COLO668 (cell line): ENCODE data around the gene KANK2.

ENCODE experiments used
- DNase-seq: peaks from one replicate; lab custom pipeline; 2025; ENCODE audit not compliant: unreplicated experiment; lab: John Stamatoyannopoulos, UW

The KANK2 gene

GRCh38 chr19:11197291-11198174 lies at the start of gene KANK2:
Gene KANK2, minus strand, starts transcription at chr19:11197545. Its CDS starts 3,034 bp downstream, at chr19:11194511.
- peak; percentile 95 for DNase-seq

GRCh38 chr19:11246941-11247340 lies 49.6 kb upstream of the KANK2 start:
- DNase-seq: no peak

GRCh38 chr19:11244846-11245589 lies 47.7 kb upstream of the KANK2 start:
- no peak for DNase-seq

GRCh38 chr19:11243798-11244169 lies 46.4 kb upstream of the KANK2 start:
- DNase-seq: no peak

- DNase-seq: peak; percentile 70
Measured at GRCh38 chr19:11242864-11243797, 45.8 kb upstream of the KANK2 start.

- no peak for DNase-seq
Measured at GRCh38 chr19:11242025-11242424, 44.7 kb upstream of the KANK2 start.

- no peak for DNase-seq
Measured at GRCh38 chr19:11240008-11240444, 42.7 kb upstream of the KANK2 start.

- no peak for DNase-seq
Measured at GRCh38 chr19:11239377-11240000, 42.1 kb upstream of the KANK2 start, which contains the start of gene ANGPTL8. Gene ANGPTL8, plus strand, starts transcription at chr19:11239619. Its CDS starts 19 bp downstream, at chr19:11239638.

DNA sequence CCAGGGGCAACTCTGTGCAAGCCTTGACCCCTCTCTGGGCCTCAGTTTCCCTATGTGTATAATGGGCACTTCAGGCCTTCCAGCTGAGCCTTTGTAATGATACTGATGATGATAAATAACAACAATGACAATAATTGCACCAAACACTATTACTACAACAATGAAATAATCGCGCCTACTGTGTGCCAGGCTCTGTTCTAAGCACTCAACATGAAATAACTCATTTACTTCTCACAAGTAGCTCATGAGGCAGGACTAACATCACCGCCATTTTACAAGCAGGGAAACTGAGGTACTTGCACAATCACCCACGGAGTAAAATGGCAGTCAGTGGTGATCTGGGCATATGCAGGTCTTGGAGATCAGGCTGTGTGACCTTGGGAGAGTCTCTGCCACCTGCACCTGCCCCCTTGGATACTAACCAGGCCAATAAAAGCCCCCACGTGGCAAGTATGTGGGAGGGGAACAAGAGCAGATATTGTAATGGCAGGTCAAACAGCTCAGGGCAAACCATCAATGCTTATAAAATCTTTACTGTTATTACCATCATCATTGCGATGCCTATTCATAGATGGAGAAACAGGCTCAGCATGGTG lies 41.5 kb upstream of the KANK2 start:
- DNase-seq: no peak

DNA sequence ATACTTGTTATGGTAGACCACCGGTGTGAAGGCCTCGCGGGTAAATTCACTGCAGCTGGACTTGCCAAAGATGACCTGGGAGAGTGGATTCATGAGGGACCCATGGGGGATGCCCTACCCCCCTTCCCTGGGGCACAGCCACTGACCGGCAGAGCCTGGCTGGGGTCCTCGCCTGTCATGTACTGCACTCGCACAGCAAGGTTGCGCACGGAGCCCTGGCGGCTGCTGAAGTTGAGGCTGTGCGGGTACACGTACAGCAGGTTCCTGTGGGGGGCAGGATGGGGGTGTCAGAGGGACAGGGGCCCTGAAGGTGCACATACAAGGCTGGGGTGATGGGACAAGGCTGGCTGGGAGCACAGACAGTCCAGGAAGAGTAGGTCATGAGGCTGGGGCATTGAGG lies 40.7 kb upstream of the KANK2 start:
- no peak for DNase-seq

DNA sequence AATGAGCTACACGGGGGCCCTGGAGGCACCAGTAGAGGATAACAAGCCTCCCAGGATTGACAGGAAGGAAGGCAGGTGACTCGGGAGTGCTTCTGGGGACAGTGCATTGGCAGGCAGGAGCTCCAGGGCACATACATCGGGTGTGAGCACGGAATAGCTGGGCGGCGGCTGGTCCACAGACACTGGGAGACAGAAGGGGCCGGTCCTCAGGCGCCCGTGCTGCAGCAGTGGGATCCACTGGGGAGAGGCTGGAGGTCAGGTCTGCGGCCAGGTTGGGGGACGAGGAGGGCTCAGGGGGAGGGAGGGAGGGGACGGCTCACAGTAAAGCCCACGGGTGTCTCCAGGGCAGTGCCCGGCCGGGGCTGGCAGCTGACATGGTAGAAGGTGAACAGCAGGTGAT lies 40.0 kb upstream of the KANK2 start:
- no peak for DNase-seq

GRCh38 chr19:11236324-11237301 lies 39.3 kb upstream of the KANK2 start:
- DNase-seq: no peak

- no peak for DNase-seq
Measured at GRCh38 chr19:11234486-11235075, 37.2 kb upstream of the KANK2 start.

DNA sequence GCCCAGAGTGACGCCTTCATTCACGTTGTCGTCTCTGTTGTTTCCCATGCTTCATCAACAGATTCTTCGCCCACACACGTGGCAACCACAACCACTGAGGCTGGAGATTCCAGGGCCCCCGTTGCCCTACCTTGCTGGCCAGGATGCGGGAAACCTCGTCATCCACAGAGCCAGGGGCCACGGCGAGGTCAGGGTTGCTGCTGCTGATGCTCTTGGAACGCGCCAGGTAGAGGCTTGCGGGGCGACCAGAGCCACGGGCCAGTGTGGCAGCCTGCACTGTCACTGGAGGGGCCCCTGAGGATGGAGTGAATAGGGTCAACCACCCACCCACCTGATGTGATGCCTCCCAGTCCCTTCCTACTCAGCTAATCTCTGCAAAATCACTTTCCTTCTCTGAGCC lies 35.7 kb upstream of the KANK2 start:
- DNase-seq: no peak

DNA sequence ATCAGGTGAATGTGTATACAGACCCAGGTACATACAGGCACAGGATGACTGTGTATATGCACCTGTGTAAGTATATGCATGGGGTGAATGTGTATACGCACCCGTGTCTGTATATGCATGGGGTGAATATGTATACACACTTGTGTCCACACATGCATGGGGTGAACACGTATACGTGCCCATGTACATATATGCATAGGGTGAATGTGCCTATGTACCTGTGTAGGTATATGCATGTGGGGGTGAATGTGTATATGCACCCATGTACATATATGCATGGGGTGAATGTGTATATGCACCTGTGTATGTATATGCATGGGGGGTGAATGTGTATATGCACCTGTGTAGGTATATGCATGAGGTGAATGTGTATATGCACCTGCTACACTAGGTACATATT lies 35.2 kb upstream of the KANK2 start:
- no peak for DNase-seq

DNA sequence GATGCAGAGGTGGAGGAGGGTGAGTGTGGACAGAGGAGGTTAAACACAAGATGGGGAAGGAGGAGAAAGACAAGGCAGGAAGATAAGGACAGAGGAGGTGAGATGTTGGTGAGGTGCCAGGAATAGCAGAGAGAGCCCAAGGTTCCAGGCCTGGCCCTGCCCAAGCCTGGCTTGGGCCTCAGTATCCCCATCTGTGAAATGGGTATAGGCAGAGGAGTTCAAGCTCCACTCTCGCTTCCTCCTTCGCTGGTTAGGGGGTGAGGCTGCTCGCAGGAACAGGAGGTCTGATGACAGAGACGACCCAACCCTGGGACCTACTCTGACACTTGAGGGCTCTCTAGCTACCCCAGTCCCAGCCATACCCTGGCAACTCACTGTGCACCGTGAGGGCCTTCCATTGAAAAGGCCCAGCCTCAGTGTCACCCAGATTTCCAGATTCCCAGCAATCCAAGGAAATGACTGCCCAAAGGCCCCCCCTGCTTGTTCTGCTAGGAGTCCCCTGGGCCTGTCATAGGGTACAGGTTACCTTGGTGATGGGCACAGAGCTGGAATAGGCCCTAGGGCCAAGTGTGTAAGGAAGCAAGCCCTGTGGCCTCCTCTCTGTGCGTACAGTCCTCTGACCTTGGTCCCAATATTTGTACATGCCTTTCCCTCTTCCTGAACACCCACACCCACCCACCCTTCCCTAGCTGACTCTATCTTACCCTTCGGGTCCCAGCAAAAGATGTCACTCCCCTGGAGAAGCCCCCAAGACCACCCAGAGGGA lies 33.5 kb upstream of the KANK2 start:
- no peak for DNase-seq

DNA sequence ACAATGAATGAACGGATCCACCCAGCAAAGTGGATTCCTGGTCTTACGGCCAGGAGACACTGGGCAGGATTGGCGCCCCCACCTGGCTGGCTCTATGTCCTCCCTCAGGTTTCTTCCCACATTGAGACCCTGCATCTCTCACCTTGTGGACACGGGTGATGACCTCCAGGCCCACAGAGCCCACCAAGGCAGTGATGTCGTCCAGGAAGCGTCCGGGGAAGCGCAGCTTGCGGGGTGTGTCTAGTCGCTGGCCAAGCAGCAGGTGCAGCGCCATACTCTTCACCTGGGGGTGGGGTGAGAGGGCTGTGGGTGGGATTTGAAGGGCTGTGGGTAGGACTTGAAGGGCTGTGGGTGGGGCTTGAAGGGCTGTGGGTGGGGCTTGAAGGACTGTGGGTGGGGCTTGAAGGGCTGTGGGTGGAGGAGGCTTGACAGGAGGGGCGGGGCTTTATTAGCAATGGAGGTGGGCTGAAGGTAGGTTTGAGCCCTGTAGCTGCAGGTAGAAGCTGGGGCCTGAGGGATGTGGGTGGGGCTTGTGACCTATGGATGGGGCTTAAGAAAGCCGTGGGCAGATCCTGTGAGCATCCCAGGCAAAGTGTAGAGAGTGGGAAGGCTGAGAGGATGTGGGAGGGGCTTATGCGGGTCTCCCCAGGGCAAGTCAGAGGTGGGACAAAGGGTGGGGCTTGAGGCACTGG lies 30.0 kb upstream of the KANK2 start:
- no peak for DNase-seq
